ENCODE data around the gene CTIF. TPM values are rescaled to one million over a fixed set of nuclear protein-coding genes. Genes with fewer than 3 reads are reported as not detected.

The CTIF gene
- total RNA-seq, 1 experiment from 2014 or later: 5.9 TPM

GRCh38 chr18:48825101-48825745 lies 286.4 kb downstream of the CTIF start:
- in situ Hi-C loops (cut with HindIII; ENCODE audit: low sequenced_read_pairs): no loop called here
- no peak for DNase-seq (ENCODE audit: low spot score)

- DNase-seq (ENCODE audit: low spot score): no peak
- in situ Hi-C loops (cut with HindIII; ENCODE audit: low sequenced_read_pairs): no loop called here
Measured at GRCh38 chr18:48826271-48826670, 287.4 kb downstream of the CTIF start.

- in situ Hi-C loops (cut with HindIII; ENCODE audit: low sequenced_read_pairs): no loop called here
Measured at GRCh38 chr18:48826806-48827205, 288.0 kb downstream of the CTIF start.

GRCh38 chr18:48827291-48828193 lies 288.7 kb downstream of the CTIF start:
- DNase-seq (ENCODE audit: low spot score): peak; percentile 68
- in situ Hi-C loops (cut with HindIII; ENCODE audit: low sequenced_read_pairs): no loop called here

More at GRCh38 chr18:48826806-48827205, 288.0 kb downstream of the CTIF start:
- no peak for DNase-seq (ENCODE audit: low spot score)

GRCh38 chr18:48828194-48828545 lies 289.3 kb downstream of the CTIF start:
- in situ Hi-C loops (cut with HindIII; ENCODE audit: low sequenced_read_pairs): no loop called here
- no peak for DNase-seq (ENCODE audit: low spot score)

GRCh38 chr18:48828691-48829442 lies 290.0 kb downstream of the CTIF start:
- in situ Hi-C loops (cut with HindIII; ENCODE audit: low sequenced_read_pairs): no loop called here
- no peak for DNase-seq (ENCODE audit: low spot score)

- in situ Hi-C loops (cut with HindIII; ENCODE audit: low sequenced_read_pairs): no loop called here
- no peak for DNase-seq (ENCODE audit: low spot score)
Measured at GRCh38 chr18:48829443-48830149, 290.8 kb downstream of the CTIF start.

- in situ Hi-C loops (cut with HindIII; ENCODE audit: low sequenced_read_pairs): no loop called here
Measured at GRCh38 chr18:48831113-48831759, 292.4 kb downstream of the CTIF start.

GRCh38 chr18:48831802-48832201 lies 293.0 kb downstream of the CTIF start:
- in situ Hi-C loops (cut with HindIII; ENCODE audit: low sequenced_read_pairs): no loop called here
- DNase-seq (ENCODE audit: low spot score): no peak

More at GRCh38 chr18:48831113-48831759, 292.4 kb downstream of the CTIF start:
- no peak for DNase-seq (ENCODE audit: low spot score)

- DNase-seq (ENCODE audit: low spot score): no peak
- in situ Hi-C loops (cut with HindIII; ENCODE audit: low sequenced_read_pairs): no loop called here
Measured at GRCh38 chr18:48832938-48833700, 294.3 kb downstream of the CTIF start.

GRCh38 chr18:48833701-48834412 lies 295.0 kb downstream of the CTIF start:
- in situ Hi-C loops (cut with HindIII; ENCODE audit: low sequenced_read_pairs): no loop called here

GRCh38 chr18:48834413-48835031 lies 295.7 kb downstream of the CTIF start:
- DNase-seq (ENCODE audit: low spot score): peak; percentile 91
- in situ Hi-C loops (cut with HindIII; ENCODE audit: low sequenced_read_pairs): no loop called here

More at GRCh38 chr18:48833701-48834412, 295.0 kb downstream of the CTIF start:
- no peak for DNase-seq (ENCODE audit: low spot score)

GRCh38 chr18:48835119-48835518 lies 296.3 kb downstream of the CTIF start:
- in situ Hi-C loops (cut with HindIII; ENCODE audit: low sequenced_read_pairs): no loop called here
- no peak for DNase-seq (ENCODE audit: low spot score)

- DNase-seq (ENCODE audit: low spot score): no peak
Measured at GRCh38 chr18:48835745-48836170, 296.9 kb downstream of the CTIF start.

GRCh38 chr18:48836231-48836805 lies 297.5 kb downstream of the CTIF start:
- in situ Hi-C loops (cut with HindIII; ENCODE audit: low sequenced_read_pairs): no loop called here
- DNase-seq (ENCODE audit: low spot score): no peak

More at GRCh38 chr18:48835745-48836170, 296.9 kb downstream of the CTIF start:
- in situ Hi-C loops (cut with HindIII; ENCODE audit: low sequenced_read_pairs): no loop called here

- DNase-seq (ENCODE audit: low spot score): no peak
- in situ Hi-C loops (cut with HindIII; ENCODE audit: low sequenced_read_pairs): no loop called here
Measured at GRCh38 chr18:48836806-48837615, 298.2 kb downstream of the CTIF start.

Measured in G401 (cell line).